ENCODE results near the gene HIPK2.

- TF ChIP-seq CTCF (conservative IDR thresholded peaks at IDR 0.05; ENCODE audit: low read length), result no peak
- TF ChIP-seq EZH2phosphoT487 (IDR thresholded peaks at IDR 0.05; ENCODE audit: borderline replicate concordance, low read depth, low read length), result no peak
These were observed 32.1 kb downstream of the HIPK2 start for GRCh38 chr7:139745678-139746143.
